GM21526 (cell line): ENCODE measurements around the gene THSD4.

Source experiments
- ATAC-seq: cut with Tn5 transposase; IDR thresholded peaks from one replicate; pipeline ENCODE4 v1.9.1; 2021; ENCODE audit warnings: moderate library complexity; ENCODE audit not compliant: unreplicated experiment, low FRiP score

THSD4 gene

DNA sequence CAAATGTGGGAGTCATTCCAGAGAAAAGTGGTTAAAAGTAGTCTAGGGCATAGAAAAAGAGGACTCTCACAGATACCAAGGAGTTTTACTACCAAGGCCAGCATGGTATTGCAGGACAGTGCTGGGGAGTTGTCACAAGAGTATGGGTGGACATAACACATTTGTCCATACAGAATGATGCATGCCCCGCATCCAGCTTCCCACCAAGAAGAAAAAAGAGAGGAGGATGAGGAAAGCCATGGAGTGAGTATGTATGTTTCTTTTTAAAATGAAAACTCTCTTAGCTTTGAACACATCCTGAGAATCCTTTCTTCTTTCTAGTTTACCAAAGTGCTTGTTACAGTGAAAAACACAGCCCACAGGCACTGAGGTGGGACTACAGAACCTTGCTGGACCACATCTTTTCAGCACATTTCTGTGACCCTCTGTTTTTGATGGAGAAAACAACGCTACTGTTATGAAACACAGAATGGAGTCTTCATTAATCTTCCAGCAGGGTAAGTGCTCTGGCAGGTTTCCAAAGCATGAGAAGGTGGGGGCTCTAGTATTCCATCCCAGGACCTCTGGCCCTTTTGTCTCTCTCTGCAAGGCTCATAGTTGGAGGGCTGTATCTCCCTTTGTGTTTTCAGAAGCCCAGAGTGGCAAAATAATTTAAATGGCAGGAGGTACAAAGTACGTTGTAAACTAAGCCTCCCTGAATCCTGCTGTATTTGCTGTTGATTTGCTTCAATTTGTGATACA lies 707.8 kb downstream of the THSD4 start:
- ATAC-seq: no peak

DNA sequence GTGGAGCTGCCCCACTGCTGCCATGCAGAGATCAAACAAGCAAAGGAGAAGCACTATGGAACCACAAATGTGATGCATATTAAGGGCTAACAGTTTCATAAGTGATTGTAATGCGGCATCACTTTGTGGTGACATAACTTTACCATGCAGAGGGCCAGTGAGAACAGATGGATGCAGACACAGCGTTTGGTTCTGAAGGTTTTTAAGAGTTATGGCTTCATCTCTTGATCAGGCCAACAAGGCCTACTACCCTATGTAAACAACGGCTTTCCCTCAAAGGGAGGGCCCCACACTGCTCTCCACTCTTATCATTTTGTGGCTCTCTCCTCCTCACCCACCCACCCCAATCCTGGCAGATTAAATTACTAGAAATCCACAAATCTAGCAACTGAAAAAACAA lies 708.5 kb downstream of the THSD4 start:
- no peak for ATAC-seq

DNA sequence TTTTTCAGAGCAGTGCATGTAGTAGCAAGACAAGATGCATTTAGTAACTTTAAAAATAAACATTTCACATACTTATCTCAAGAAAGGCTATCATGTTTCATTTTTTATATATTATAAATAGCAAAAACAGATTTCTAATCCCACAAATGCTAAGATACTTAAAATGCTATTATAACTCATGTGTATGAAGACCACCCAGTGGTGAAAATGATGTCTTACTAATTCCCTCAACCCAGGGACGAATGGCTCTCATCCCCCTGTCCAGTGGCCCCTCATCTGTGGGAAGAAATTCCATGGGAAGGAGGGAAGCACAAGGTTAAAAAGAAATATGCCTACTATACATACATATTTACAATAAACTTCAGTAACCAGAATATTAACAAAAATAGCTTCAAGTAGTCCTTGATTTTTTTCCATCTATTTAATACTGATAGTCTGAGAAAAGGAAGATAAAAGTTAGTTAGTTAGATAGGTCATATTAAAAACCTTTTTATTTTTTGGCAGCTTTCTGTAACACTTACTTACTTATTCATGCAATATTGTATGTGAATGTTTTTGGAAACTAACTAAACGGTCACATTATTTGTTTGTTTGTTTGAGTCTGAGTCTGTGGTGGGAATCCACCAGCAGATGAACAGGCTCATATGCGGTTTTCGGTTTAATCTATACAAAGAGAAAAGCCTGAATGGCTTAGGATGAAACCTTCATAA lies 709.9 kb downstream of the THSD4 start:
- ATAC-seq: no peak

DNA sequence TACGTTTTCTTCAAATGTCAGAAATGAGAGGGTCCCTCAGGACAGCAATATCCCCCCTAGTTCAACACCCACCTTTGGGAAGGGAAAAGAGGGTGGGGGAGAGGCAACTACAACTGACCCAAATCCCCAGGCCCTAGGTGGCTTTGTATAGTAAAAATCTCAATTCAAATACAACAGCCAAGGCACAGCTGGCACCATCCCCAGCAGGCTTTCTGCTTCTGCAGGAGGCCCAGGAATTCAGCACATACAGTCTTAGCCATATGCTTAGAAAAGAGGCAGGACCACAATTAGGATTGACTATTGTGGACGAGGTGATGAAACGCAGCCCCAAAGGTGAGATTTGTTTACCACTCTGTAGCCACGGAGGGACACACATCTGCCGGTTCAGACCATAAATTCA lies 710.9 kb downstream of the THSD4 start:
- no peak for ATAC-seq

DNA sequence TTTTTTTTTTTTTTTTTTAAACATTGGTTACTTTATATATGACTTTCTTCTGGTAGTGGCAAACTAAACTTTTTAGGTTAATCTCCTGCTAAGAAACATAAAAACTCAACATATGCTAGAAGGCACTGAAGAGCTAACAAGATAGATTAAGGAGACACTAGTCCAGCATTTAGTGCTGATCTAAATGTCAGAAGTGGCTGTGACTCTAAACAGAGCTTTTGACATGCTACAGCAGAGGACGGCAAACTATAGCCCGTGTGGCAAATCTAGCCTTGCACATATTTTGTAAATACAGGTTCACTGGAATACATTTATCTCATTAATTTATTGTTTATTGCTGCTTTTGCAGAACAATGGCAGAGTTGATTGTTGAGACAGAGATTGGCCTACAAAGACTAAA lies 715.7 kb downstream of the THSD4 start:
- no peak for ATAC-seq
